ENCODE results near the gene KRTAP4-2.
"Not testable (repeated sequence)": the region's sequence is repeated elsewhere in the genome, so short reads cannot be mapped to it uniquely, and the experiment has no call there.

Gene KRTAP4-2

GRCh38 chr17:41147531-41148204 is 30.4 kb downstream of the KRTAP4-2 start:
- H3K27me3 Mint-ChIP-seq (ENCODE audit: low read depth), result peaks cover 4% of the 10 kb centered on the region
- no peak overlapping the region for H3K27ac Mint-ChIP-seq
- peaks cover 12% of the 10 kb centered on the region for H3K9me3 Mint-ChIP-seq
- no peaks in the 10 kb centered on the region for H3K36me3 Mint-ChIP-seq (ENCODE audit: low read depth)
- no peak overlapping the region for H3K4me3 Mint-ChIP-seq
- no peak for DNase-seq (ENCODE audit: low spot score)
- no peaks in the 10 kb centered on the region for H3K4me1 Mint-ChIP-seq (ENCODE audit: low read depth)

- H3K4me3 Mint-ChIP-seq, result no peak overlapping the region
- no peaks in the 10 kb centered on the region for H3K4me1 Mint-ChIP-seq (ENCODE audit: low read depth)
- H3K36me3 Mint-ChIP-seq (ENCODE audit: low read depth), result no peaks in the 10 kb centered on the region
- H3K9me3 Mint-ChIP-seq, result peaks cover 26% of the 10 kb centered on the region
- H3K27ac Mint-ChIP-seq, result no peak overlapping the region
- peaks cover 4% of the 10 kb centered on the region for H3K27me3 Mint-ChIP-seq (ENCODE audit: low read depth)
- DNase-seq (ENCODE audit: low spot score), result no peak
Observed at GRCh38 chr17:41145261-41145660, 32.8 kb downstream of the KRTAP4-2 start.

- H3K9me3 Mint-ChIP-seq, result peaks cover 26% of the 10 kb centered on the region
- no peaks in the 10 kb centered on the region for H3K36me3 Mint-ChIP-seq (ENCODE audit: low read depth)
- DNase-seq (ENCODE audit: low spot score), result no peak
- H3K4me3 Mint-ChIP-seq, result no peak overlapping the region
- no peak overlapping the region for H3K27ac Mint-ChIP-seq
- peaks cover 4% of the 10 kb centered on the region for H3K27me3 Mint-ChIP-seq (ENCODE audit: low read depth)
- H3K4me1 Mint-ChIP-seq (ENCODE audit: low read depth), result no peaks in the 10 kb centered on the region
Observed at GRCh38 chr17:41144846-41145245, 33.2 kb downstream of the KRTAP4-2 start.

- no peaks in the 10 kb centered on the region for H3K36me3 Mint-ChIP-seq (ENCODE audit: low read depth)
- H3K9me3 Mint-ChIP-seq, result peaks cover 35% of the 10 kb centered on the region
- no peak overlapping the region for H3K4me3 Mint-ChIP-seq
- no peak overlapping the region for H3K27ac Mint-ChIP-seq
- H3K27me3 Mint-ChIP-seq (ENCODE audit: low read depth), result peaks cover 2% of the 10 kb centered on the region
- DNase-seq (ENCODE audit: low spot score), result no peak
- H3K4me1 Mint-ChIP-seq (ENCODE audit: low read depth), result no peaks in the 10 kb centered on the region
Observed at GRCh38 chr17:41141361-41141760, 36.7 kb downstream of the KRTAP4-2 start.

GRCh38 chr17:41140360-41141131 is 37.5 kb downstream of the KRTAP4-2 start, which contains the start of gene KRTAP4-6:
Gene KRTAP4-6, minus strand, starts transcription at chr17:41140544. Its CDS starts 57 bp downstream, at chr17:41140487.
- Mint-ChIP-seq H3K4me1 (ENCODE audit: low read depth) (no peaks in the 10 kb centered on the region), H3K36me3 (ENCODE audit: low read depth) (no peaks in the 10 kb centered on the region), H3K4me3 (no peak within 1 kb of the TSS), H3K27me3 (ENCODE audit: low read depth) (peaks cover 2% of the 10 kb centered on the region), H3K9me3 (peaks cover 35% of the 10 kb centered on the region), H3K27ac (no peak within 1 kb of the TSS)
- no peak for DNase-seq (ENCODE audit: low spot score)

GRCh38 chr17:41139865-41140264 is 38.2 kb downstream of the KRTAP4-2 start:
- H3K9me3 Mint-ChIP-seq, result peaks cover 35% of the 10 kb centered on the region
- not testable (repeated sequence) for H3K27me3 Mint-ChIP-seq (ENCODE audit: low read depth); DNase-seq (ENCODE audit: low spot score); H3K4me3 Mint-ChIP-seq; H3K4me1 Mint-ChIP-seq (ENCODE audit: low read depth); H3K27ac Mint-ChIP-seq; H3K36me3 Mint-ChIP-seq (ENCODE audit: low read depth)

- H3K27ac Mint-ChIP-seq, result no peak overlapping the region
- no peaks in the 10 kb centered on the region for H3K36me3 Mint-ChIP-seq (ENCODE audit: low read depth)
- H3K4me3 Mint-ChIP-seq, result no peak overlapping the region
- H3K27me3 Mint-ChIP-seq (ENCODE audit: low read depth), result no peaks in the 10 kb centered on the region
- peaks cover 5% of the 10 kb centered on the region for H3K9me3 Mint-ChIP-seq
- DNase-seq (ENCODE audit: low spot score), result no peak
- no peaks in the 10 kb centered on the region for H3K4me1 Mint-ChIP-seq (ENCODE audit: low read depth)
Observed at GRCh38 chr17:41133880-41134735, 43.9 kb downstream of the KRTAP4-2 start.

GRCh38 chr17:41131979-41132378 is 46.0 kb downstream of the KRTAP4-2 start:
- no peak for DNase-seq (ENCODE audit: low spot score)
- no peaks in the 10 kb centered on the region for H3K9me3 Mint-ChIP-seq
- no peak overlapping the region for H3K4me3 Mint-ChIP-seq
- H3K36me3 Mint-ChIP-seq (ENCODE audit: low read depth), result no peaks in the 10 kb centered on the region
- no peaks in the 10 kb centered on the region for H3K27me3 Mint-ChIP-seq (ENCODE audit: low read depth)
- H3K27ac Mint-ChIP-seq, result no peak overlapping the region
- H3K4me1 Mint-ChIP-seq (ENCODE audit: low read depth), result no peaks in the 10 kb centered on the region
